Stomach (tissue), 9 donors: ENCODE results near the gene SH3RF3. TPM values are rescaled to one million over a fixed set of nuclear protein-coding genes. Genes with fewer than 3 reads are reported as not detected.

Experiments
- DNase-seq, 2 donors: peaks; one replicate each; pipeline versions ENCODE4 v3.0.0 to v3.0.0-alpha.2; 2013 to 2019
- H3K27ac ChIP-seq, 5 donors: fragments of 200-600 bp in 4 of 5; sonication (generic) in 4 of 5; one replicate each; pipeline ENCODE4 v1.5.1; 2013 to 2019; ENCODE audit warnings: mild to moderate bottlenecking in 1 of 5, moderate library complexity in 1 of 5
- H3K27me3 ChIP-seq, 3 donors: fragments of 200-600 bp; sonication (generic); one replicate each; pipeline ENCODE4 v1.5.1; 2017 to 2019; ENCODE audit warnings: mixed run types in 1 of 3
- H3K36me3 ChIP-seq, 4 donors: fragments of 200-600 bp; sonication (generic); 1 replicate in 3 of 4; 2 replicates in 1 of 4; pipeline ENCODE4 v1.5.1; 2016 to 2019
- H3K4me1 ChIP-seq, 4 donors: fragments of 200-600 bp; sonication (generic); one replicate each; pipeline ENCODE4 v1.5.1; 2016 to 2019
- H3K4me3 ChIP-seq, 4 donors: fragments of 200-600 bp; sonication (generic) in 3 of 4; one replicate each; pipeline ENCODE4 v1.5.1; 2016 to 2019; ENCODE audit warnings: mild to moderate bottlenecking in 1 of 4
- H3K9me3 ChIP-seq, 4 donors: fragments of 200-600 bp; sonication (generic); one replicate each; pipeline ENCODE4 v1.5.1; 2016 to 2019
- CTCF ChIP-seq, 7 experiments: fragments of 450-650 bp in 4 of 7; fragments of 200-600 bp in 3 of 7; sonication (generic) in 3 of 7; IDR thresholded peaks; one replicate each; pipeline ENCODE4 v1.5.1; 2016 to 2019; ENCODE audit warnings: antibody characterized with exemption in 7 of 7, control low read depth in 2 of 7, mild to moderate bottlenecking in 1 of 7
- EP300 ChIP-seq: sonication (generic); formaldehyde crosslinking; IDR thresholded peaks from one replicate; pipeline ENCODE4 v1.6.1; 2017; ENCODE audit warnings: antibody characterized with exemption
- POLR2A ChIP-seq, 4 donors: fragments of 450-650 bp; IDR thresholded peaks; one replicate each; pipeline ENCODE4 v1.6.1; 2016; ENCODE audit warnings: antibody characterized with exemption in 4 of 4, control low read depth in 2 of 4, mild to moderate bottlenecking in 1 of 4, moderate library complexity in 1 of 4
- POLR2AphosphoS5 ChIP-seq, 3 donors: sonication (generic); formaldehyde crosslinking; IDR thresholded peaks; one replicate each; pipeline ENCODE4 v1.6.1; 2016; ENCODE audit warnings: antibody characterized with exemption in 3 of 3
- WGBS, 5 donors: extraction: QIAGEN DNeasy Blood & Tissue Kit in 3 of 5; methylation state at CpG; one replicate each; pipeline versions ENCODE4 v1.1.5 to v1.1.7; 2013 to 2018; 5-methylcytosine and 5-hydroxymethylcytosine counted together
- intact Hi-C: fragments of 100-400 bp; cut with DNase I; formaldehyde crosslinking; loops from one replicate; pipeline ENCODE4 v1.15.1; 2023; ENCODE audit warnings: low total_unique reads
- polyA plus RNA-seq, 3 donors: library from polyadenylated mRNA; stranded (reverse); fragments of 200-250 nt; gene quantifications; one replicate each; pipeline ENCODE4 v1.2.3, GENCODE V29; 2013
- total RNA-seq, 5 donors: library from RNA; depleted of rRNA; stranded (reverse); fragments of >200 nt; gene quantifications; one replicate each; pipeline versions ENCODE4 v1.1.0 to v1.2.3, GENCODE V29; 2014 to 2016
- donor health status: healthy with polysubstance abuse.
- donor health status: Bipolar disorder and iron deficiency.
- donor health status: healthy.

Gene SH3RF3
- total and polyA plus RNA-seq, 8 donors, result 0.87 to 11.1 (median 4.4) TPM

GRCh38 chr2:109422071-109422757 is 293.2 kb downstream of the SH3RF3 start:
- no peaks in the 10 kb centered on the region for H3K27me3 ChIP-seq
- intact Hi-C loops, result no loop called here
- no peak for DNase-seq
- no peaks in the 10 kb centered on the region for H3K9me3 ChIP-seq
- H3K36me3 ChIP-seq, result peaks cover 0 to 10% (median 0%) of the 10 kb centered on the region in 4 donors
- TF ChIP-seq EP300 (no peak), CTCF (IDR thresholded peaks at IDR 0.05) (no peak), POLR2AphosphoS5 (IDR thresholded peaks at IDR 0.05) (no peak), POLR2A (IDR thresholded peaks at IDR 0.05) (no peak)
- H3K27ac ChIP-seq, result no peak overlapping the region
- WGBS, 5 donors, result 79 to 87% (median 83%) methylated on average over 7 to 10 of the region's 10 CpGs
- no peak overlapping the region for H3K4me3 ChIP-seq
- peaks cover 0 to 20% (median 9%) of the 10 kb centered on the region in 4 donors for H3K4me1 ChIP-seq

GRCh38 chr2:109422758-109423500 is 293.9 kb downstream of the SH3RF3 start:
- WGBS, 5 donors, result 73 to 90% (median 78%) methylated on average over 15 to 16 of the region's 16 CpGs
- no peak overlapping the region for H3K27ac ChIP-seq
- H3K4me1 ChIP-seq, result peaks cover 0 to 15% (median 5%) of the 10 kb centered on the region in 4 donors
- peaks cover 0 to 10% (median 0%) of the 10 kb centered on the region in 4 donors for H3K36me3 ChIP-seq
- H3K27me3 ChIP-seq, result no peaks in the 10 kb centered on the region
- intact Hi-C loops, result no loop called here
- H3K9me3 ChIP-seq, result no peaks in the 10 kb centered on the region
- DNase-seq, result no peak
- H3K4me3 ChIP-seq, result no peak overlapping the region
- TF ChIP-seq POLR2AphosphoS5 (IDR thresholded peaks at IDR 0.05) (no peak), EP300 (no peak), POLR2A (IDR thresholded peaks at IDR 0.05) (no peak), CTCF (IDR thresholded peaks at IDR 0.05) (no peak)

- Histone ChIP-seq H3K9me3 (no peaks in the 10 kb centered on the region), H3K36me3 (peaks cover 0 to 10% (median 0%) of the 10 kb centered on the region in 4 donors), H3K27me3 (no peaks in the 10 kb centered on the region), H3K4me3 (no peak overlapping the region), H3K4me1 (peaks cover 0 to 15% (median 5%) of the 10 kb centered on the region in 4 donors), H3K27ac (no peak overlapping the region)
- WGBS, 5 donors, result 79 to 91% (median 85%) methylated on average over 19 to 22 of the region's 22 CpGs
- DNase-seq, result no peak
- TF ChIP-seq POLR2A (IDR thresholded peaks at IDR 0.05) (no peak), POLR2AphosphoS5 (IDR thresholded peaks at IDR 0.05) (no peak), CTCF (IDR thresholded peaks at IDR 0.05) (no peak), EP300 (no peak)
- intact Hi-C loops, result no loop called here
Measured at GRCh38 chr2:109423556-109424359, 294.8 kb downstream of the SH3RF3 start.

GRCh38 chr2:109425411-109425810 is 296.4 kb downstream of the SH3RF3 start:
- peaks cover 0 to 10% (median 0%) of the 10 kb centered on the region in 4 donors for H3K36me3 ChIP-seq
- intact Hi-C loops, result no loop called here
- TF ChIP-seq CTCF (IDR thresholded peaks at IDR 0.05), result no peak
- TF ChIP-seq POLR2A (IDR thresholded peaks at IDR 0.05), result no peak
- no peak for TF ChIP-seq EP300
- no peak for TF ChIP-seq POLR2AphosphoS5 (IDR thresholded peaks at IDR 0.05)
- H3K4me1 ChIP-seq, result no peaks in the 10 kb centered on the region
- no peaks in the 10 kb centered on the region for H3K9me3 ChIP-seq
- DNase-seq, result no peak
- H3K4me3 ChIP-seq, result no peak overlapping the region
- H3K27me3 ChIP-seq, result no peaks in the 10 kb centered on the region
- no peak overlapping the region for H3K27ac ChIP-seq
- 77 to 89% (median 79%) methylated on average over 3 of the region's 3 CpGs for WGBS, 5 donors
